Left colon (tissue), 2 donors: ENCODE data around the gene ZNF592. TPM values are rescaled to one million over a fixed set of nuclear protein-coding genes. Genes with fewer than 3 reads are reported as not detected.
A peak's percentile ranks its signal among the peaks of the same experiment; 100 is the strongest.

ENCODE experiments used
- ATAC-seq: fragments of 200-7000 bp; cut with Tn5 transposase; one replicate; pipeline ENCODE4 v1.9.1; 2020; ENCODE audit warnings: mild to moderate bottlenecking, moderate library complexity
- DNase-seq, 2 donors: peaks; one replicate each; pipeline ENCODE4 v3.0.0-alpha.2; 2020
- intact Hi-C, 2 donors: fragments of 100-400 bp; cut with DNase I in 1 of 2; cut with micrococcal nuclease in 1 of 2; formaldehyde crosslinking; loops; one replicate each; pipeline versions ENCODE4 v1.11.2 to v1.14.0; 2022; cut with DNase I, micrococcal nuclease
- total RNA-seq, 2 donors: library from RNA; stranded (reverse); fragmentation: NEBNext Ultra II Directional; extraction: Animal tissue kit (Norgen Biotek cat#: 25700); gene quantifications; one replicate each; pipeline ENCODE4 v1.2.1, GENCODE V29; 2021
- donor health status: DM: no; HTN: no; CAD: no.
- donor health status: DM: yes; HTN: yes; CAD: no.

Gene ZNF592
- total RNA-seq, 2 donors from 2014 or later: 24.3 to 29.7 TPM

- DNase-seq: no peak
- intact Hi-C loops: no loop called here
- ATAC-seq: no peak
Measured at GRCh38 chr15:84799511-84800187, 51.3 kb downstream of the ZNF592 start.

GRCh38 chr15:84800365-84800806 lies 52.0 kb downstream of the ZNF592 start:
- intact Hi-C loops: no loop called here
- DNase-seq: no peak
- no peak for ATAC-seq

GRCh38 chr15:84804005-84804900 lies 55.9 kb downstream of the ZNF592 start:
- no peak for ATAC-seq
- intact Hi-C loops: no loop called here

GRCh38 chr15:84805221-84805620 lies 56.8 kb downstream of the ZNF592 start:
- intact Hi-C loops: no loop called here
- DNase-seq (no peak), ATAC-seq (no peak)

More at GRCh38 chr15:84804005-84804900, 55.9 kb downstream of the ZNF592 start:
- DNase-seq: no peak

- DNase-seq: no peak
- ATAC-seq: no peak
- intact Hi-C loops: no loop called here
Measured at GRCh38 chr15:84807228-84807627, 58.8 kb downstream of the ZNF592 start.

GRCh38 chr15:84810073-84810840 lies 61.9 kb downstream of the ZNF592 start:
- DNase-seq: no peak

GRCh38 chr15:84811151-84811550 lies 62.8 kb downstream of the ZNF592 start:
- intact Hi-C loops: no loop called here
- no peak for ATAC-seq
- no peak for DNase-seq

More at GRCh38 chr15:84810073-84810840, 61.9 kb downstream of the ZNF592 start:
- peak; percentile 26 for ATAC-seq
- intact Hi-C loops: no loop called here

- intact Hi-C loops: no loop called here
- ATAC-seq (no peak), DNase-seq (no peak)
Measured at GRCh38 chr15:84811828-84812227, 63.4 kb downstream of the ZNF592 start.

- intact Hi-C loops: no loop called here
- ATAC-seq: no peak
- no peak for DNase-seq
Measured at GRCh38 chr15:84812842-84813241, 64.5 kb downstream of the ZNF592 start.

GRCh38 chr15:84813435-84813834 lies 65.0 kb downstream of the ZNF592 start:
- DNase-seq: no peak
- intact Hi-C loops: no loop called here
- no peak for ATAC-seq

GRCh38 chr15:84813931-84814330 lies 65.5 kb downstream of the ZNF592 start:
- no peak for ATAC-seq
- intact Hi-C loops: no loop called here
- no peak for DNase-seq

GRCh38 chr15:84814916-84815315 lies 66.5 kb downstream of the ZNF592 start:
- intact Hi-C loops: no loop called here
- no peak for ATAC-seq
- DNase-seq: no peak

- intact Hi-C loops: no loop called here
- DNase-seq: peak in 1 of 2 donors; percentile 23
- peak; percentile 69 for ATAC-seq
Measured at GRCh38 chr15:84816694-84817465, 68.5 kb downstream of the ZNF592 start, which contains the start of gene ALPK3. ALPK3 (plus strand) TSS chr15:84817356; CDS start chr15:84817453, 97 bp downstream.

- intact Hi-C loops: no loop called here
- DNase-seq (no peak), ATAC-seq (peak; percentile 57)
Measured at GRCh38 chr15:84817466-84818081, 69.2 kb downstream of the ZNF592 start.

GRCh38 chr15:84818261-84819131 lies 70.1 kb downstream of the ZNF592 start:
- ATAC-seq: peak; percentile 23
- intact Hi-C loops: no loop called here
- DNase-seq: no peak

GRCh38 chr15:84819291-84819768 lies 70.9 kb downstream of the ZNF592 start:
- no peak for ATAC-seq
- no peak for DNase-seq
- intact Hi-C loops: no loop called here

- DNase-seq (peak in 1 of 2 donors; percentile 13), ATAC-seq (no peak)
- intact Hi-C loops: no loop called here
Measured at GRCh38 chr15:84819791-84820190, 71.4 kb downstream of the ZNF592 start.
